ENCODE measurements around the gene MTFR1L.

MTFR1L gene

DNA sequence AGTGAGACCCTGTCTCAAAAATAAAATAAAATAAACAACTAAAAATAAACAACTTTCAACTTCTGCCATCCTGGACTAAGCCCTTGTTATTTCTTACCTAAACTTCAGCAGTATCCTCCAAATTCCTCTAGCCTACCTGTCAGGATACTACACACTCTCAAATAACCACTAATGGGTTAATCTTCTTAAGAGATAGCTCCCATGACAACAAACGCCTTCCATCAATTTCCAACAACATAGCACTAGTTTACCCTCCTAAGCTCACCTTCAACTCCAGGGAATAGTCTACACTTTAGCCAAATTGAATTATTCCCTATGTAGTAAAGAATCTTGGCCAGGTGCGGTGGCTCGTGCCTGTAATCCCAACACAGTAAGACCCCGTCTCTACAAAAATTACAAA is 28.2 kb downstream of the MTFR1L start:
- TF ChIP-seq, protein P1, sequence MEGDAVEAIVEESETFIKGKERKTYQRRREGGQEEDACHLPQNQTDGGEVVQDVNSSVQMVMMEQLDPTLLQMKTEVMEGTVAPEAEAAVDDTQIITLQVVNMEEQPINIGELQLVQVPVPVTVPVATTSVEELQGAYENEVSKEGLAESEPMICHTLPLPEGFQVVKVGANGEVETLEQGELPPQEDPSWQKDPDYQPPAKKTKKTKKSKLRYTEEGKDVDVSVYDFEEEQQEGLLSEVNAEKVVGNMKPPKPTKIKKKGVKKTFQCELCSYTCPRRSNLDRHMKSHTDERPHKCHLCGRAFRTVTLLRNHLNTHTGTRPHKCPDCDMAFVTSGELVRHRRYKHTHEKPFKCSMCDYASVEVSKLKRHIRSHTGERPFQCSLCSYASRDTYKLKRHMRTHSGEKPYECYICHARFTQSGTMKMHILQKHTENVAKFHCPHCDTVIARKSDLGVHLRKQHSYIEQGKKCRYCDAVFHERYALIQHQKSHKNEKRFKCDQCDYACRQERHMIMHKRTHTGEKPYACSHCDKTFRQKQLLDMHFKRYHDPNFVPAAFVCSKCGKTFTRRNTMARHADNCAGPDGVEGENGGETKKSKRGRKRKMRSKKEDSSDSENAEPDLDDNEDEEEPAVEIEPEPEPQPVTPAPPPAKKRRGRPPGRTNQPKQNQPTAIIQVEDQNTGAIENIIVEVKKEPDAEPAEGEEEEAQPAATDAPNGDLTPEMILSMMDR (IDR thresholded peaks at IDR 0.05), result no peak
- no peaks in the 10 kb centered on the region for H3K27me3 ChIP-seq
- H3K27ac ChIP-seq, result no peak overlapping the region
- no peaks in the 10 kb centered on the region for H3K36me3 ChIP-seq
- H3K4me3 ChIP-seq (ENCODE audit: low read depth in 1 of 2, low read length in 1 of 2), result no peak overlapping the region
- H3K4me1 ChIP-seq (ENCODE audit: control insufficient read depth in 1 of 2, insufficient read depth in 1 of 2, low read depth in 1 of 2, low read length in 1 of 2), result no peaks in the 10 kb centered on the region
- no peaks in the 10 kb centered on the region for H3K9me3 ChIP-seq

- no peaks in the 10 kb centered on the region for H3K36me3 ChIP-seq
- H3K27ac ChIP-seq, result no peak overlapping the region
- TF ChIP-seq, protein P1 (IDR thresholded peaks at IDR 0.05), result no peak
- H3K9me3 ChIP-seq, result no peaks in the 10 kb centered on the region
- no peaks in the 10 kb centered on the region for H3K4me1 ChIP-seq (ENCODE audit: control insufficient read depth in 1 of 2, insufficient read depth in 1 of 2, low read depth in 1 of 2, low read length in 1 of 2)
- H3K4me3 ChIP-seq (ENCODE audit: low read depth in 1 of 2, low read length in 1 of 2), result no peak overlapping the region
- H3K27me3 ChIP-seq, result no peaks in the 10 kb centered on the region
These were observed 28.8 kb downstream of the MTFR1L start for GRCh38 chr1:25848531-25848930.

DNA sequence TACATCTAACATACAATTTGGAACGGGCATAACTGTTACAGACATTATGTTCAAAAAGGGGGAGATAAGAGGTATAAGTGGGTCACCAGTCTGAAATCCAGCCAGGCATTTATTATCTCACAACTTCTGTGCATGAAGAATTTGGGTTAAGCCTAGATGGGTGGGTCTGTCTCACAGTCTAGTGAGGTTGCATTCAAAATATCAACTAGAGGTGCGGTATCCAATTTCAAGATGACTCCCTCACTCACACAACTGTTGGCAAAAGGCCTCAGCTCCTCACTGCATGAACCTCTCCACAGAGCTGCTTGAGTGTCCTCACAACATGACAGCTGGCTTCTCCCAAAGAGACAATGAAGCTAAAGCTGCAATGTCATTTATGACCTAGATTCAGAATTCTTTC is 34.8 kb downstream of the MTFR1L start:
- Histone ChIP-seq H3K4me3 (ENCODE audit: low read depth in 1 of 2, low read length in 1 of 2) (no peak overlapping the region), H3K9me3 (no peaks in the 10 kb centered on the region), H3K27ac (no peak overlapping the region), H3K4me1 (ENCODE audit: control insufficient read depth in 1 of 2, insufficient read depth in 1 of 2, low read depth in 1 of 2, low read length in 1 of 2) (peaks cover 11 to 12% of the 10 kb centered on the region in 2 experiments), H3K36me3 (no peaks in the 10 kb centered on the region), H3K27me3 (no peaks in the 10 kb centered on the region)
- TF ChIP-seq, protein P1 (IDR thresholded peaks at IDR 0.05), result no peak

GRCh38 chr1:25856856-25857255 is 37.1 kb downstream of the MTFR1L start:
- H3K9me3 ChIP-seq, result no peaks in the 10 kb centered on the region
- TF ChIP-seq, protein P1 (IDR thresholded peaks at IDR 0.05), result no peak
- peaks cover 33 to 35% of the 10 kb centered on the region in 2 experiments for H3K4me1 ChIP-seq (ENCODE audit: control insufficient read depth in 1 of 2, insufficient read depth in 1 of 2, low read depth in 1 of 2, low read length in 1 of 2)
- H3K27ac ChIP-seq, result no peak overlapping the region
- no peaks in the 10 kb centered on the region for H3K27me3 ChIP-seq
- H3K4me3 ChIP-seq (ENCODE audit: low read depth in 1 of 2, low read length in 1 of 2), result no peak overlapping the region
- H3K36me3 ChIP-seq, result no peaks in the 10 kb centered on the region

GRCh38 chr1:25858494-25858893 is 38.7 kb downstream of the MTFR1L start:
- Histone ChIP-seq H3K27me3 (no peaks in the 10 kb centered on the region), H3K36me3 (peaks cover 11% of the 10 kb centered on the region), H3K4me1 (ENCODE audit: control insufficient read depth in 1 of 2, insufficient read depth in 1 of 2, low read depth in 1 of 2, low read length in 1 of 2) (peaks cover 39 to 43% of the 10 kb centered on the region in 2 experiments), H3K9me3 (no peaks in the 10 kb centered on the region), H3K4me3 (ENCODE audit: low read depth in 1 of 2, low read length in 1 of 2) (peak overlapping the region; percentile 76 to 77), H3K27ac (peak overlapping the region; percentile 80)
- TF ChIP-seq, protein P1 (IDR thresholded peaks at IDR 0.05), result no peak
